NCI-H446 treated with DMSO at 0.1 percent for 48 hours (cell line): ENCODE measurements around the gene GSK3B.
"Not testable (repeated sequence)": the region's sequence is repeated elsewhere in the genome, so short reads cannot be mapped to it uniquely, and the experiment has no call there.

Experiments
- DNase-seq: peaks from one replicate; lab custom pipeline; 2025; lab: John Stamatoyannopoulos, UW

The GSK3B gene

DNA sequence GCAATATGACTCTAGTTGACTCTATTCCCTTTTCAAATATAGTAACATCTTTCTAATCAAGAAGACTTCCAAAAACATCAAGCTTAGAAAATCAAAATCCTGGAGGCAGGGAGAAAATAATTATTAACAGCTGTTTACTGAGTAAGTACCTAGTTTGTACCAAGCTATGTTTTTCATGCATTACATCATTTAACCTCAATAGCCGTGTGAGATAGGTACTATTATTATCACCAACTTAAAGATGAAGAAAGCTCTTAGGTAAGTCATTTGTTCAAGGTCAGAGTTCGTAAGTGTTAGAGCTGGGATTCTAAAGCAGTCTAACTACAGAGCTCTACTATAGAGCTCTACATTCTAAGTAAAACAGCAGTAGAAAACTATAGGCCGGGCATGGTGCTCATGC lies 41.6 kb downstream of the GSK3B start:
- DNase-seq, result no peak

GRCh38 chr3:120052225-120052624 lies 42.0 kb downstream of the GSK3B start:
- DNase-seq, result no peak

DNA sequence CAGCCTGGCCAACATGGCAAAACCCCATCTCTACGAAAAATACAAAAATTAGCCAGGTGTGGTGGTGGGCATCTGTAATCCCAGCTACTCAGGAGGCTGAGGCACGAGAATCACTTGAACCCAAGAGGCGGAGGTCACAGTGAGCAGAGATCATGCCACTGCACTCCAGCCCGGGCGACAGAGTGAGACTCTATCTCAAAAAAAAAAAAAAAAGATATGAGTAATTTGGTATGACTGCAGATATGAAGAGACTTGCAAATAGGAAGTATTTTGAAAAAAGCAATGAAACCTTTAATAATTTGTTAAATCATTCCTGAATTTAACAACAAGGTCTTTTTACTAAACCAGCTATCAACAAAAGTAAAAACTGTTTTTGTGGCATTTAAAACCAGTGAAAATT lies 42.7 kb downstream of the GSK3B start:
- not testable (repeated sequence) for DNase-seq

- DNase-seq, result no peak
Measured at GRCh38 chr3:120049881-120050539, 44.2 kb downstream of the GSK3B start.

DNA sequence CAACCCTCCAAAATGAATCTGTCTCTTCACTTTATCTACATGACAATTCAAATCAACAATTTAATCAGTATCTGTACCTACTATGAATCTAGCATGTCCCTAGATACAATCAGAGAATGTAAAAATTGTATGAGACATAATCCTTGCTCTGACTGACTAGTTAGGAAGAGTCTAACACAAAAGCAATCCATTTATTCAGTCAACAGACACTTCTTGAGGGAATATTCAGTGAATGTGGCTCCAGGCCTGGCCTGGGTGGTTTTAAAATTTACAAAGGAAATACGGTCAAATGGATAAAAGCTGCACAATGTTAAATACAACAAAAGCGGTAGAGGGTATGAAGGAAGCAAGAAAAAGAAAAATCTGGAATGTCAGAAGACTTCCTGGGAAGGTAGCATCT lies 45.2 kb downstream of the GSK3B start:
- DNase-seq, result no peak

DNA sequence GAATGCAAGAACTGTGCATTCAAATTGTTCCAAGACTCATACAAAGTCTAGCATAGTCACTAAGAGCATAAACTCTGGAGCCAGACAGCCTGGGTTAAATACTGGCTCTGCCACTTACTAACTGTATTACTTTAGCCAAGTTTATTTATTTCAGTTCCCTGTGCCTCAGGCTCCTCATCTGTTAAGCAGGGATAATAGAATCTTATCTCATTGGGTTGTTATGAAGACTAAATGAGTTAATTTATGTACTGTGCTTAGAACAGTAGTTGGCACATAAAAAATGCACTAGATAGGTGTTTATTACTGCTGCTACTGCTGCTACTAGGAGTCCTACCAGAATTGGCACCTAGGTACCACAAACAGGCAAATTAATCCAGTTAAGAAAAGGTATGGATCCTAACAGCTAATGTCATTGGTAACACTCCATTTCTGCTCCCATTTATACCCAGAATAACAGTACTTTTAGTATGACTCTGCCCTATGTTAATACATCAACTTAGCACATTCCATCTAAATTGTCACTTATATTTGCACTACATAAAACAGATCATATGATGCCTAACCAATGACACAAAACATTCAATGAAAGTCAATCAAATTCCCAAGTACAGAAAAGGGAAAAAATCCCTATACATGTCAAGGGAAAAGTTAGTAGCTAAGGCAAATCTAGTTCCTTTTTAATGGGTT lies 45.7 kb downstream of the GSK3B start:
- no peak for DNase-seq

GRCh38 chr3:120047686-120048085 lies 46.6 kb downstream of the GSK3B start:
- no peak for DNase-seq

DNA sequence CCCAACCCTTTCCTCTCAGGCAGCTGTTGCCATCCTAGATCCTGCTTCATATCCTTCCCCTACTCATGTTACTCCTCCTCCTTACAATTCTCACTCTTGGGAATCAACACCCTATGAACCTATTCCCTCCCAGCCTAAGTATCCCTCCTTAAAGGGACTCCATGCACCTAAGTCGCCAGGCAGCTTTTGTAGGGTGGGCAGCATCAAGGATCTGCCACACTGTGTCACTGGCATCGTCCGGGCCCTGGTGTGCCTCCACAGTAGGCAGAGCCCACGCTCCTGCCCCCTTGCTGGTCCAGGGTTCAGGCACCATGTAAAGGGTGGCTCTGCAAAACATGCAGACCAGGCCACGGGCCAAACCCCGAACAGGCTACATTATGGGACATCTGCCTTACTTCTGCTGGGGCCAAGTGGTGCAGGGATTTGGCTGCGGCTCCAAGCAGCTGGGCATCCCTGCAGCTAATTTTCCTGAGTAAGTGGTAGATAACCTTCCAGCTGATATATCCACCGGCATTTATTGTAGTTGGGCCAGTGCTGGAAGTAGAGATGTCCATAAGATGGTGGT lies 53.4 kb downstream of the GSK3B start:
- DNase-seq, result no peak

DNA sequence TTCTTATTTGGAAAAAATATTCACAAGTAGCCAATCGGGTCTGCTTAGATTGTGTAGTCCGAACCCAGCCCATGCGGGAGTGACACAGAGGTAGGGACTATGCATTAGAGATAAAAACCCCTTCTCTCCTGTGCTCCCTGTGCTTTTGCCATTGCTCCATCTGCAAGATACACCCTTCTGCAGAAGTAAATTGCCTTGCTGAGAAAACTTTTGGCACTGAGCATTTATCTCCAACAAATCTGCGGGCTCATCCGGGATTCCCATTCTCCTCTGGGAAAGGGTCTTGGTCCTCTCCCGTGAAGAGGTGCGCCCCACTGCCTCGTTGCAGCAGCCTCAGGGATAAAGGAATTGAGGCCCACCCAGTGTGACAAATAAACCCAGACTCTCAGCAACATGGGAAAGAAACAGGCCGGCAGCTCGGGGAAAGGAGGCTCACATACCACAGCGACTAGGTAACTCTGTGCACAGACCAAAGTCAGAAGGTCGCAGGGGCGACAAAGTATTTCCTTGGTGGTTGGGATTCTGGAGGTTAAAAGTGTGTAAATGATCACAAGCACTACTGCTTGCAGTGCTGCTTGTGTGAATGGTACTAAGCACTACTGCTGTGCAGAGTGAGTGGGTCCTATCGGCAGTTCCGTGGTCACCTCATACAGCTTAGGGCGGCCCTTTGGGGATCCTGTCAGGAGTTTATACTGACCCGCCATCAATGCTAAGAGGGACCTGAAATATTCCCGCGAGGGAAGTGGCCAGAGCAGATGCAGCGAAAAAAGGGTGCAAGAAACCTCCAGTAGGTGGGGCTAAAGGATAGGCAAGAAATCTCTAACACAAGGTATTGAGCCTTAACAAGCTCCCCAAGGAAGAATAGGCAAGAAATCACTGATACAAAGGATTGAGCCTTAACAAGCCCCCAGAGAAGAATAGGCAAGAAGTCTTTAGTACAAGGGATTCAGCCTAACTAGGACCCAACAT lies 54.3 kb downstream of the GSK3B start:
- no peak for DNase-seq

- DNase-seq, result no peak
Measured at GRCh38 chr3:120033596-120033995, 60.7 kb downstream of the GSK3B start.

DNA sequence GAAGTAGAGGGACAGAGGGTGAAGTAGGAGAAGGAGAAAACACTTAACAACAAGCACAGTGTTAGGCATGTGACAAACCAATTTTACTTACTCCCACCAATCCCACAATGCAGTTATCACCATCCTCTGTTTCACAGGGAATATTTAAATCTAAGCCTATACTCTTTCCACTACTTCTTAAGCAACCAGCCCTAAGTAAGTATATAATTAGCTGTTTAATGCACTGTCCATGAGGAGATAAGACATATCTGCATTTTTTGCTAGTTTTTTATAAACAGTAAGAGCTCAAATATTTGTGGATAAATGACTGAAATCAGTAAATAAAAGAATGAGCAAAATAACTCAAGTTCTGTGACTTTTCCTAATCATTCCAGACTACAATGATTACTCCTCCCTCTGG lies 62.7 kb downstream of the GSK3B start:
- no peak for DNase-seq

DNA sequence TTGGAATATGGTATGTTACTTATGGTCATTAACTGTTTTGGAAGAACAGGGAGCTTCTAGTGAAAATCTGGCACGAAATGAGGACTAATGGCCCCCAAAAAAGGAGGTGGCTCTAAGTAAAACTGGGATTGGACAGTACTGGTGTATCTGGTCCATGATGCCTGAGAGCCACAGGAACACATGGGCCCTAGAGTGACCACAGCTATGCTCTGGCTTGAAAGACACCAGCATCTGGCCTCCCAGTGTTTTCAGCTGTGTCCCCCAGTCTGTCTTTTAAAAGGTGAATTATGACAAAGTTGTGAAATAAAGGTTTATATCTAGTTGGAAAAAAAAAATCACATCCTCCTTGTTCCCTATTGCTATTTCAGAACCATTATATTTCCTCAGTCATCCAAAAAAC lies 64.5 kb downstream of the GSK3B start:
- DNase-seq, result no peak

GRCh38 chr3:120028271-120029047 lies 65.8 kb downstream of the GSK3B start:
- DNase-seq, result no peak

GRCh38 chr3:120027226-120027625 lies 67.0 kb downstream of the GSK3B start:
- DNase-seq, result no peak

GRCh38 chr3:120025520-120025919 lies 68.7 kb downstream of the GSK3B start:
- DNase-seq, result no peak

DNA sequence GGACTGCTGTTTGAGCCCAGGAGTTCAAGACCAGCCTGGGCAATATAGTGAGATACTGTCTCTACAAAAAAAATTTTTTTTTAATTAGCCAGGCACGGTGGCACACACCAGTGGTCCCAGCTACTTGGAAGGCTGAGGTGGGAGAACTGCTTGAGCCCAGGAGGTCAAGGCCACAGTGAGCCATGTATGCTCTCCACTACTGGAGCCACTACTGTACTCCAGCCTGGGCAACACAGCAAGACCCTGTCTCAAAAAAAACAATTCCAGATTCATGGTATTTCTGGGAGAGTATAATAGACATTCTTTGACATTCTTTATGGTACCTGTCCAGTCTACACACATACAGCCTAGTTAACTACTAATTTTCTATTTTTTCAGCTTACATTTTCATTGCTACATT lies 70.1 kb downstream of the GSK3B start:
- DNase-seq, result no peak

- DNase-seq, result no peak
Measured at GRCh38 chr3:120022729-120023128, 71.5 kb downstream of the GSK3B start.

- no peak for DNase-seq
Measured at GRCh38 chr3:120021523-120021922, 72.7 kb downstream of the GSK3B start.

- no peak for DNase-seq
Measured at GRCh38 chr3:120018299-120018698, 75.9 kb downstream of the GSK3B start.

DNA sequence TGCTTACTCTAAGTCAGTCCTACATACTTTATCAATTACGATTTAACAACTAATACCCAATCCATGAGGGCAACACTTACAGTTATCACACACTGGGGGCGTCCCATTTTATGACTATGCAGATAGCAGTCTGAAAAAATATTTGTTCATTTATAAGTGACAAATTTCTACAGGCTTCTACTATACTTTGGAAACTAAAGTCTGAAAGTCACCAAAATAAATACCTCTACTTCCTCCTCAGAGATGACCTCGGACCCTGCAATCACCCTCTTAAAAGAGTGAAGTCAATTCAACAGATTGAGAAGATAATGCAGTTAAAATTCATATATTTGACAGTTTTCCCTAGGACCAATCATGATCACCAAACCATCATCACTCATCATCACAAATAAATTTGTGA lies 76.6 kb downstream of the GSK3B start:
- DNase-seq, result no peak

GRCh38 chr3:120013481-120013880 lies 80.8 kb downstream of the GSK3B start:
- DNase-seq, result no peak

- DNase-seq, result not testable (repeated sequence)
Measured at GRCh38 chr3:120005741-120006140, 88.5 kb downstream of the GSK3B start.
